ENCODE data around the gene SEZ6. TPM values are rescaled to one million over a fixed set of nuclear protein-coding genes. Genes with fewer than 3 reads are reported as not detected.
A peak's percentile ranks its signal among the peaks of the same experiment; 100 is the strongest.

SEZ6 gene
- polyA plus RNA-seq, 3 donors = 0.17 to 0.33 (median 0.18) TPM

DNA sequence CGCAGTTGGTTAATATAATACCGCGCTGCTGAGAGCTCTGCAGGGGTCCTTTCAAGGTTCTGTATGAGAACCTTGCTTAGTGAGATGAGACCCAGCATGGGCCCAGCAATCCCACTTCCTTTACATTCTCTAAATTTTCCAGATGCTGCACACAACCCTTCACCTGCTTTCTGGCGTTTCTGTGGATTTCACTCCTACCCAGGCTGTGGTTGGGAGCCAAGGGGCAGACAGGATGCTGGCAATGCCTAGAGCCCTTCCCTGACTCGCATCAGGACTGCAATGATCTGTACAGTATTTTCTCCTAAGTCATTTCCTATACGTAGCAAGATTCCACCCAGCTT is 27.0 kb upstream of the SEZ6 start:
- no peak overlapping the region for H3K9ac ChIP-seq (ENCODE audit: insufficient read depth, low read length, poor library complexity, severe bottlenecking)
- no peak overlapping the region for H3K4me2 ChIP-seq (replicated peaks; ENCODE audit: extremely low read depth, low read length, poor library complexity, severe bottlenecking)
- H4K20me1 ChIP-seq (ENCODE audit: insufficient read depth, low read length) = no peaks in the 10 kb centered on the region
- peak overlapping the region in 3 of 7 donors; percentile 23 to 68 (median 58) for H3K27ac Mint-ChIP-seq
- peaks cover 29% of the 10 kb centered on the region for H3K4me1 Mint-ChIP-seq
- TF ChIP-seq, protein P1, sequence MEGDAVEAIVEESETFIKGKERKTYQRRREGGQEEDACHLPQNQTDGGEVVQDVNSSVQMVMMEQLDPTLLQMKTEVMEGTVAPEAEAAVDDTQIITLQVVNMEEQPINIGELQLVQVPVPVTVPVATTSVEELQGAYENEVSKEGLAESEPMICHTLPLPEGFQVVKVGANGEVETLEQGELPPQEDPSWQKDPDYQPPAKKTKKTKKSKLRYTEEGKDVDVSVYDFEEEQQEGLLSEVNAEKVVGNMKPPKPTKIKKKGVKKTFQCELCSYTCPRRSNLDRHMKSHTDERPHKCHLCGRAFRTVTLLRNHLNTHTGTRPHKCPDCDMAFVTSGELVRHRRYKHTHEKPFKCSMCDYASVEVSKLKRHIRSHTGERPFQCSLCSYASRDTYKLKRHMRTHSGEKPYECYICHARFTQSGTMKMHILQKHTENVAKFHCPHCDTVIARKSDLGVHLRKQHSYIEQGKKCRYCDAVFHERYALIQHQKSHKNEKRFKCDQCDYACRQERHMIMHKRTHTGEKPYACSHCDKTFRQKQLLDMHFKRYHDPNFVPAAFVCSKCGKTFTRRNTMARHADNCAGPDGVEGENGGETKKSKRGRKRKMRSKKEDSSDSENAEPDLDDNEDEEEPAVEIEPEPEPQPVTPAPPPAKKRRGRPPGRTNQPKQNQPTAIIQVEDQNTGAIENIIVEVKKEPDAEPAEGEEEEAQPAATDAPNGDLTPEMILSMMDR (IDR thresholded peaks at IDR 0.05) = no peak
- H3K27ac ChIP-seq (ENCODE audit: low read depth in 1 of 2, low read length in 2 of 2) = no peak overlapping the region
- H3K4me3 ChIP-seq (replicated peaks in 1 of 3; ENCODE audit: low read depth in 2 of 3, low read length in 3 of 3) = no peak overlapping the region
- peaks cover 9 to 21% (median 16%) of the 10 kb centered on the region in 7 donors for H3K9me3 Mint-ChIP-seq
- peaks cover 4 to 14% of the 10 kb centered on the region in 2 donors for H3K9me3 ChIP-seq (replicated peaks in 1 of 2; ENCODE audit: control insufficient read depth in 1 of 2, insufficient read depth in 1 of 2, low read length in 2 of 2)
- no peak overlapping the region for H2AFZ ChIP-seq (ENCODE audit: insufficient read depth, low read depth, low read length, poor library complexity, severe bottlenecking)
- H3K27me3 ChIP-seq (ENCODE audit: control insufficient read depth in 2 of 2, insufficient read depth in 2 of 2, low read length in 2 of 2) = peaks cover 14 to 24% of the 10 kb centered on the region in 2 donors
- peak in 1 of 3 donors; percentile 31 for DNase-seq
- H3K36me3 Mint-ChIP-seq = peaks cover 4 to 5% of the 10 kb centered on the region in 2 donors
- peak overlapping the region in 1 of 2 donors; percentile 51 for H3K4me3 Mint-ChIP-seq
- intact Hi-C loops (cut with micrococcal nuclease) = no loop called here
- peaks cover 16 to 43% (median 27%) of the 10 kb centered on the region in 3 donors for H3K27me3 Mint-ChIP-seq (ENCODE audit: low read depth in 3 of 3)
- H3K4me1 ChIP-seq (ENCODE audit: control insufficient read depth in 1 of 2, insufficient read depth in 2 of 2, low read length in 2 of 2) = peaks cover 27% of the 10 kb centered on the region in 2 donors
- H3K36me3 ChIP-seq (replicated peaks in 1 of 2; ENCODE audit: control insufficient read depth in 1 of 2, insufficient read depth in 2 of 2, low read length in 2 of 2) = no peaks in the 10 kb centered on the region
- no peaks in the 10 kb centered on the region for H3K79me2 ChIP-seq (ENCODE audit: insufficient read depth, low read length)
- no CpG with 5 or more reads among the region's 6 CpGs for WGBS (ENCODE audit: insufficient coverage)

DNA sequence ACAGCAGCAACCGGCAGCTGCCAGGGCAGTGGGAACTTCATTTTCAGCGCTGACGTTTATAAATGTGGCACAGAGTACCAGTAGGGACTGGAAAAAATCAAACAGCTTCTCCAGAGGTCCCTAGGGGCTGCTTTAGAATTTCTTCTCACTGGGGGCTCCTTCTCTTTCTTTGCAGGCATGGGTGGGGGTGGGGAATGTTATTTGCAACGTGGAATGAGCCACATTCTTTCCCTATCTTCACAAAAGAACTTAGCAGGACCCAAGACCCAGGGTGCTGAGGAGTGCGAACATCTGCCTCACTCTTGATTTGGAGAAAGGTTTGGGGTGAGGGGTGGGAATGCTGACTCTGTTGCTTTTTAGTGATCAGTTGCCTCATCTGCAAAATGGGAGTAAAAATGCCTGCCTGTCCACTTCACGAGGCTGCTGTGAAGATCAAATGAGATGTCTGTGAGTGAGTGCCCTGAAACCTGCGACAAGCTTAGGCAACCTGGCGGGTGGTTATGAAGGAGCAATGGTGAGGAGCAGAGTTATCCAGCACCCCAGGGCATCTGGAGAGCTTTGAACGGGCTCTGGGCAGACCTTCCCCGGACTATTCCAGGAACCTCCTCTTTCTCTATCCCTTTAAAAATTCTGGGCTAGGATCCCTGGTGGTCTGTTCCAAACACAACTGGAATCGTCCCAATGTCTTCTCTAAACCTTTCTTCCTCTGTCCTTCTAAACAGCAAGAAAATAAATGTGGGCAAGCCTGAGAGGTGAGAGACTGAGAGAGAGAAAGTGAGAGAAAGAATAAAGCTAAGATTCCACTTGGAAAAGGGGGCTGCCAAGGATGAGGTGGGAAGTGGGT is 26.4 kb upstream of the SEZ6 start:
- H3K27ac Mint-ChIP-seq = peak overlapping the region in 5 of 7 donors; percentile 33 to 85 (median 68)
- H3K4me2 ChIP-seq (replicated peaks; ENCODE audit: extremely low read depth, low read length, poor library complexity, severe bottlenecking) = peak overlapping the region; percentile 66
- H3K27ac ChIP-seq (ENCODE audit: low read depth in 1 of 2, low read length in 2 of 2) = peak overlapping the region in 1 of 2 donors; percentile 16
- peaks cover 20 to 49% (median 33%) of the 10 kb centered on the region in 3 donors for H3K27me3 Mint-ChIP-seq (ENCODE audit: low read depth in 3 of 3)
- intact Hi-C loops (cut with micrococcal nuclease) = no loop called here
- H3K4me3 ChIP-seq (replicated peaks in 1 of 3; ENCODE audit: low read depth in 2 of 3, low read length in 3 of 3) = peak overlapping the region in 1 of 3 experiments; percentile 56
- peaks cover 27% of the 10 kb centered on the region in 2 donors for H3K4me1 ChIP-seq (ENCODE audit: control insufficient read depth in 1 of 2, insufficient read depth in 2 of 2, low read length in 2 of 2)
- 47% methylated on average over 6 of the region's 11 CpGs for WGBS (ENCODE audit: insufficient coverage)
- no peak overlapping the region for H3K9ac ChIP-seq (ENCODE audit: insufficient read depth, low read length, poor library complexity, severe bottlenecking)
- H2AFZ ChIP-seq (ENCODE audit: insufficient read depth, low read depth, low read length, poor library complexity, severe bottlenecking) = no peak overlapping the region
- no peaks in the 10 kb centered on the region for H4K20me1 ChIP-seq (ENCODE audit: insufficient read depth, low read length)
- H3K4me3 Mint-ChIP-seq = peak overlapping the region; percentile 55 to 79
- peaks cover 31% of the 10 kb centered on the region for H3K4me1 Mint-ChIP-seq
- H3K36me3 ChIP-seq (replicated peaks in 1 of 2; ENCODE audit: control insufficient read depth in 1 of 2, insufficient read depth in 2 of 2, low read length in 2 of 2) = no peaks in the 10 kb centered on the region
- DNase-seq = no peak
- H3K9me3 Mint-ChIP-seq = peaks cover 9 to 21% (median 16%) of the 10 kb centered on the region in 7 donors
- peaks cover 4 to 5% of the 10 kb centered on the region in 2 donors for H3K36me3 Mint-ChIP-seq
- H3K79me2 ChIP-seq (ENCODE audit: insufficient read depth, low read length) = no peaks in the 10 kb centered on the region
- peaks cover 10 to 20% of the 10 kb centered on the region in 2 donors for H3K27me3 ChIP-seq (ENCODE audit: control insufficient read depth in 2 of 2, insufficient read depth in 2 of 2, low read length in 2 of 2)
- H3K9me3 ChIP-seq (replicated peaks in 1 of 2; ENCODE audit: control insufficient read depth in 1 of 2, insufficient read depth in 1 of 2, low read length in 2 of 2) = peaks cover 4 to 14% of the 10 kb centered on the region in 2 donors
- TF ChIP-seq, protein P1 (IDR thresholded peaks at IDR 0.05) = no peak

All from CD14-positive monocyte (primary cell).